Activated naive CD8-positive, alpha-beta T cell (primary cell): ENCODE results near the gene LHFPL6.

Experiments
- H3K27ac Mint-ChIP-seq: one replicate; pipeline ENCODE4 v1.8.0; 2021; ENCODE audit warnings: mixed read lengths
- H3K27me3 Mint-ChIP-seq: one replicate; pipeline ENCODE4 v1.8.0; 2021; ENCODE audit warnings: mixed read lengths
- H3K36me3 Mint-ChIP-seq: one replicate; pipeline ENCODE4 v1.8.0; 2021; ENCODE audit warnings: mixed read lengths
- H3K4me1 Mint-ChIP-seq: one replicate; pipeline ENCODE4 v1.8.0; 2021; ENCODE audit warnings: low read depth, mixed read lengths
- H3K4me3 Mint-ChIP-seq: one replicate; pipeline ENCODE4 v1.8.0; 2021; ENCODE audit warnings: mild to moderate bottlenecking, mixed read lengths
- H3K9me3 Mint-ChIP-seq: one replicate; pipeline ENCODE4 v1.8.0; 2021; ENCODE audit warnings: low read depth, mixed read lengths

Gene LHFPL6

GRCh38 chr13:39402221-39402970 is 200.6 kb downstream of the LHFPL6 start:
- H3K36me3 Mint-ChIP-seq: no peaks in the 10 kb centered on the region
- H3K27ac Mint-ChIP-seq: no peak overlapping the region
- H3K27me3 Mint-ChIP-seq: peaks cover 6% of the 10 kb centered on the region
- no peaks in the 10 kb centered on the region for H3K4me1 Mint-ChIP-seq
- H3K9me3 Mint-ChIP-seq: no peaks in the 10 kb centered on the region
- H3K4me3 Mint-ChIP-seq: no peak overlapping the region

GRCh38 chr13:39401756-39402155 is 201.2 kb downstream of the LHFPL6 start:
- Mint-ChIP-seq H3K27me3 (peaks cover 3% of the 10 kb centered on the region), H3K9me3 (no peaks in the 10 kb centered on the region), H3K27ac (no peak overlapping the region), H3K36me3 (no peaks in the 10 kb centered on the region), H3K4me3 (no peak overlapping the region), H3K4me1 (no peaks in the 10 kb centered on the region)

- Mint-ChIP-seq H3K36me3 (no peaks in the 10 kb centered on the region), H3K4me3 (no peak overlapping the region), H3K9me3 (no peaks in the 10 kb centered on the region), H3K27me3 (peaks cover 3% of the 10 kb centered on the region), H3K27ac (no peak overlapping the region), H3K4me1 (no peaks in the 10 kb centered on the region)
Observed at GRCh38 chr13:39401046-39401705, 201.8 kb downstream of the LHFPL6 start.

- Mint-ChIP-seq H3K4me1 (no peaks in the 10 kb centered on the region), H3K27me3 (peaks cover 3% of the 10 kb centered on the region), H3K36me3 (no peaks in the 10 kb centered on the region), H3K4me3 (no peak overlapping the region), H3K27ac (no peak overlapping the region), H3K9me3 (no peaks in the 10 kb centered on the region)
Observed at GRCh38 chr13:39399102-39399501, 203.9 kb downstream of the LHFPL6 start.

- H3K36me3 Mint-ChIP-seq: no peaks in the 10 kb centered on the region
- H3K27ac Mint-ChIP-seq: no peak overlapping the region
- no peak overlapping the region for H3K4me3 Mint-ChIP-seq
- H3K27me3 Mint-ChIP-seq: peaks cover 3% of the 10 kb centered on the region
- no peaks in the 10 kb centered on the region for H3K4me1 Mint-ChIP-seq
- no peaks in the 10 kb centered on the region for H3K9me3 Mint-ChIP-seq
Observed at GRCh38 chr13:39397896-39398265, 205.1 kb downstream of the LHFPL6 start.

GRCh38 chr13:39397226-39397895 is 205.6 kb downstream of the LHFPL6 start:
- no peaks in the 10 kb centered on the region for H3K36me3 Mint-ChIP-seq
- H3K4me1 Mint-ChIP-seq: no peaks in the 10 kb centered on the region
- peaks cover 3% of the 10 kb centered on the region for H3K27me3 Mint-ChIP-seq
- no peak overlapping the region for H3K27ac Mint-ChIP-seq
- H3K9me3 Mint-ChIP-seq: no peaks in the 10 kb centered on the region
- no peak overlapping the region for H3K4me3 Mint-ChIP-seq

GRCh38 chr13:39394796-39395678 is 208.0 kb downstream of the LHFPL6 start:
- no peaks in the 10 kb centered on the region for H3K4me1 Mint-ChIP-seq
- no peak overlapping the region for H3K4me3 Mint-ChIP-seq
- no peaks in the 10 kb centered on the region for H3K9me3 Mint-ChIP-seq
- no peak overlapping the region for H3K27ac Mint-ChIP-seq
- H3K27me3 Mint-ChIP-seq: peaks cover 3% of the 10 kb centered on the region
- H3K36me3 Mint-ChIP-seq: no peaks in the 10 kb centered on the region

- Mint-ChIP-seq H3K36me3 (no peaks in the 10 kb centered on the region), H3K4me1 (no peaks in the 10 kb centered on the region), H3K4me3 (no peak overlapping the region), H3K27ac (no peak overlapping the region), H3K9me3 (no peaks in the 10 kb centered on the region), H3K27me3 (no peaks in the 10 kb centered on the region)
Observed at GRCh38 chr13:39391761-39392160, 211.2 kb downstream of the LHFPL6 start.

GRCh38 chr13:39389013-39389412 is 214.0 kb downstream of the LHFPL6 start:
- Mint-ChIP-seq H3K36me3 (no peaks in the 10 kb centered on the region), H3K27me3 (no peaks in the 10 kb centered on the region), H3K4me3 (no peak overlapping the region), H3K9me3 (no peaks in the 10 kb centered on the region), H3K4me1 (no peaks in the 10 kb centered on the region), H3K27ac (no peak overlapping the region)

GRCh38 chr13:39385621-39386231 is 217.3 kb downstream of the LHFPL6 start:
- Mint-ChIP-seq H3K27ac (no peak overlapping the region), H3K4me1 (no peaks in the 10 kb centered on the region), H3K9me3 (no peaks in the 10 kb centered on the region), H3K27me3 (peaks cover 2% of the 10 kb centered on the region), H3K36me3 (no peaks in the 10 kb centered on the region), H3K4me3 (no peak overlapping the region)

- no peaks in the 10 kb centered on the region for H3K36me3 Mint-ChIP-seq
- no peaks in the 10 kb centered on the region for H3K9me3 Mint-ChIP-seq
- peaks cover 2% of the 10 kb centered on the region for H3K27me3 Mint-ChIP-seq
- no peak overlapping the region for H3K27ac Mint-ChIP-seq
- H3K4me3 Mint-ChIP-seq: no peak overlapping the region
- no peaks in the 10 kb centered on the region for H3K4me1 Mint-ChIP-seq
Observed at GRCh38 chr13:39385154-39385553, 217.8 kb downstream of the LHFPL6 start.

- Mint-ChIP-seq H3K9me3 (no peaks in the 10 kb centered on the region), H3K27me3 (peaks cover 2% of the 10 kb centered on the region), H3K4me1 (no peaks in the 10 kb centered on the region), H3K27ac (no peak overlapping the region), H3K36me3 (no peaks in the 10 kb centered on the region), H3K4me3 (no peak overlapping the region)
Observed at GRCh38 chr13:39381456-39381855, 221.5 kb downstream of the LHFPL6 start.

- no peaks in the 10 kb centered on the region for H3K36me3 Mint-ChIP-seq
Observed at GRCh38 chr13:39379667-39380655, 223.0 kb downstream of the LHFPL6 start.

More at GRCh38 chr13:39379667-39380655, 223.0 kb downstream of the LHFPL6 start:
- Mint-ChIP-seq H3K4me3 (no peak overlapping the region), H3K27ac (no peak overlapping the region), H3K4me1 (no peaks in the 10 kb centered on the region), H3K27me3 (peaks cover 2% of the 10 kb centered on the region), H3K9me3 (no peaks in the 10 kb centered on the region)
